GM12872 (cell line): Measurements from ENCODE around the gene ARAP1.

Source experiments
- TF ChIP-seq, protein P1 (sequence below): IDR thresholded peaks from 3 replicates; pipeline ENCODE4 v1.5.1; 2011; ENCODE audit warnings: low read depth, mild to moderate bottlenecking, low read length, moderate library complexity; ENCODE audit not compliant: insufficient read depth

ARAP1 gene

DNA sequence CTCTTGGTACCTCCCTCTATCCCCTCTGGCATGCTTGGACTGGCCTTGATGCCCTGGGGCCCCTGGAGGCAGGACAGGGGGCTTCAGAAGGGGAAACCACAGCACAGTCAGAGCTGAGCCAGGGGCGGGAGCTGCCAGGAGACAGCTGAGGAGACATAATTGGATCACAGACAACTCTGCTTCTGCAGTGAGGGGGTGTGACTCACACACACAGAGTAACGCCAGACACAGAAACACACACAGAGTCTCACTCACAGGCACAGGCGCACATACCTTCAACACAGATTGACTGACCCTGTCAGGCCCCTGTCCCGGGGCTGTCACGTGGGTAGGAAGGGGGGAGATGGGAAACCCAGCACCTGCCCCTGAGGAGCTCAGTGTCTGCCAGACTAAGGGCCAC is 21.1 kb upstream of the ARAP1 start:
- TF ChIP-seq, protein P1, sequence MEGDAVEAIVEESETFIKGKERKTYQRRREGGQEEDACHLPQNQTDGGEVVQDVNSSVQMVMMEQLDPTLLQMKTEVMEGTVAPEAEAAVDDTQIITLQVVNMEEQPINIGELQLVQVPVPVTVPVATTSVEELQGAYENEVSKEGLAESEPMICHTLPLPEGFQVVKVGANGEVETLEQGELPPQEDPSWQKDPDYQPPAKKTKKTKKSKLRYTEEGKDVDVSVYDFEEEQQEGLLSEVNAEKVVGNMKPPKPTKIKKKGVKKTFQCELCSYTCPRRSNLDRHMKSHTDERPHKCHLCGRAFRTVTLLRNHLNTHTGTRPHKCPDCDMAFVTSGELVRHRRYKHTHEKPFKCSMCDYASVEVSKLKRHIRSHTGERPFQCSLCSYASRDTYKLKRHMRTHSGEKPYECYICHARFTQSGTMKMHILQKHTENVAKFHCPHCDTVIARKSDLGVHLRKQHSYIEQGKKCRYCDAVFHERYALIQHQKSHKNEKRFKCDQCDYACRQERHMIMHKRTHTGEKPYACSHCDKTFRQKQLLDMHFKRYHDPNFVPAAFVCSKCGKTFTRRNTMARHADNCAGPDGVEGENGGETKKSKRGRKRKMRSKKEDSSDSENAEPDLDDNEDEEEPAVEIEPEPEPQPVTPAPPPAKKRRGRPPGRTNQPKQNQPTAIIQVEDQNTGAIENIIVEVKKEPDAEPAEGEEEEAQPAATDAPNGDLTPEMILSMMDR, result no peak

DNA sequence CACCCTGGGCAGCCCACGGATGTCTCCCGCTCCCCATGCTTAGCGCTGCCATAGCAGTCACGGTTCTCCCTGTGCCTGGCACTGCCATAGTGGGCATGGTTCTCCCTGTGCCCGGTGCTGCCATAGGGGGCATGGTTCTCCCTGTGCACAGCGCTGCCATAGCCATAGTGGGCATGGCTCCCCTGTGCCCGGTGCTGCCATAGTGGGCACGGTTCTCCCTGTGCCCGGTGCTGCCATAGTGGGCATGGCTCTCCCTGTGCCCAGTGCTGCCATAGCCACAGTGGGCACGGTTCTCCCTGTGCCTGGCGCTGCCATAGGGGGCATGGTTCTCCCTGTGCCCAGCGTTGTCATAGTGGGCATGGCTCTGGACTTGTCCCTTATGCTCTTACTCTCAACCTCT is 19.9 kb upstream of the ARAP1 start:
- TF ChIP-seq, protein P1, result no peak

DNA sequence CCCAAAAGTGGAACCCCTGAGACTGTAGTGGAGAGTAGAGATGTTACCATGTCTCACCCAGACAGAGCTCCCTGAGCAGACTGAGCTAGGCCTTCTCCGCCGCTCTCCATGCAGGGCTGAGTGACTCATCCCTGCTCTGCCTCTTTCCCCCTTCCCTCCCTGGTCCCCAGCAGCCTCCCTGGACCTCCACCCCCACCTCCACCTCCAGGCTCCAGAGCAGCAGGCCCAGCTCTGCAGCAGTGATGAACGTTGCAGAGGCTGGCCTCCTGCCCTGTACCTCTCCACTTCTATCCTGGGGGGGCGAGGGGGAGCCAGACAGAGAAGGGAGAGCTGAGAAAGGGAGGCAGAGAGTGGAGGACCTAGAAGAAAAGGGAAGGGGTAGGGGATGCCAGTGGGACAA is 19.3 kb upstream of the ARAP1 start:
- TF ChIP-seq, protein P1, result no peak

DNA sequence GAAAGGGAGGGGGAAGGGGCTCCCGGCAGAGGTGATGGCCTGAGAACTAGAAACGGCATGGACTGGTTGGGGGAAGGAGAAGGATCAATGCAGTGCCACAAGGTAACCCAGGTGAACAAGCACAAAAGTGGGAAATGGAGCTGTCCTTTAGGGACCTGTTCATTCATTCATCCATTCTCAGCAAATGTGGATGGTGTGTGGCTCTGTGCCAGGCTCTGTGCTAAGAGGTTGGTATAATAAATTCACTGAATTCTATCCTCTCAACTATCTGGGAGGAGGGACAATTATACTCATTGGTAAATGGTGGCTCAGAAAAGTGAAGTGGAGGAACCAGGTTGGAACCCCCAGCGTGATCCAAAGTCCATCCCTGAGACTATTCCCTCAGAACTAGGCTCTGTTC is 18.6 kb upstream of the ARAP1 start:
- TF ChIP-seq, protein P1, result no peak

DNA sequence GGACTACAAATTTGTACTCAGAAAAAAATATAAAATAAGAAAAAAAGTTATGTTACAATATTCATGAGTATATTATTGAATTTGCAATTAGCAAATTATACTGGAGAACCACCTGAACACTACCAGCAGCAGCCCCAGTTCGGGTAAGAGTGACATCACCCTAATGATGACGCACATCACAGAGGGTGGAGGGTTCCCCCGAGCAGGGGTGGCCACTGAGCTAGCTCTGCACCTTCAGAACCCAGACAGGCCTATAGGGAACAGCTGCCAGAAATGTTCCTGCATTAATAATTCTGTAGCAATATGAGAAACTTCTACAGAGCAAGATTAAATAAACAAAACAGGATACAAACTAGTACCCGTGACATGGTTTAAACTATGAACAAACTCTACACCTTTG is 17.5 kb upstream of the ARAP1 start:
- TF ChIP-seq, protein P1, result no peak

DNA sequence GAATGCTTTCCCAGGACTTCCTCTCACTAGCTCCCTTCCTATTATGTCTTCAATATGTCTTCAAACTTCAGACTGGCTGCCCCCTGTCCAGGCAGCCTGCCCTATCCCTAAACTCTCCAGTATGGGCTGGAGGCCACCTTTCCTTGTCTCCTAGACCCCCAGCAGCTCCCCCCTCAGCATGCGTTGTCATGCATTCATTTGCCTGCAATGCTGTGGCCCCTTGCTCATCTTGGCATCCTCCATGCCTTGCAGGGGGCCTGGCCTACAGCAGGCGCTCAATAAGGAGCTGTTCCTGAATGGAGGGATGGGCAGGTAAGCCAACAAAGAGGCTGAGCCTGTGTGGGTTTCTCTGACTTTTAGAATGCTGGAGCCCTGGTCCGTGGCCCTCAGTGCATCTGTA is 16.4 kb upstream of the ARAP1 start:
- TF ChIP-seq, protein P1, result no peak

DNA sequence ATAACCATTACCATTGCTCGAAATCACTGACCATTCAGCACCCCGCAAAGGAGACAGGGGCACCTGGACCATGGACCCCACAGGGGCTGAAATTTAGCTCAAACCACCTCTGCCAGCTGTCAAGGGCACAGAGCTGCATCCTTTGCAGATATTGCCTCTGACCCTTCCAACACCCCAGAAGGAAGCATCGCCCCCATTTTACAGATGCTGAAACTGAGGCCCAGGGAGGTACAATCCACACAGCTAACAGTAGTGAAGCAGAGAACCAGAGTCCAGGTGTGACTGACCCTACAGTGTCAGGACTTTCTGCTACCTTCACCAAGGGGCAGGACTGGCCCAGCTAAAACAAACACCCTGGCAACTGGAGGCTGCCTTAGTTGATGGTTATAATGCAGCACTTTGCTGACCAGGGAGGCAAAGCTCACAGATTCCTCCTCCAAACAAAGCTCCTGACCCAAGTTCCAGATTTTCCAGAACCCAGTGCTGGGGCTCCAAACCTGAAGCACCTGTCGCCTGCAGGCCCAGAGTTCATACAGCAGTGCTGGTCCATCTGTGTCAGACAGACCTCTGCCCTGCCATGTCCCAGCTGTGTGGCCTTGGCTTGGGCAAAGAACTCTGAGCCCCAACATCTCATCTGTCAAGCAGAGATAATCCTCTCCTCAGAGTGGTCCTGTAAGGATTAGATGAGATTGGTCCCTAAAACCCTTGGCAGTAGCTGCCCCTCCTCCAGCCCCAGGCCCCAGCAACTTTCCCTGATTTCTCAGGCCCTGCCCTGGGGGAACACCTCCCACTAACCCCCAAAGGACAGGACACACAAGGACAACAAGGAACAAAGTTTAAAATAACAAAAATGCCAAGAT is 15.2 kb upstream of the ARAP1 start:
- TF ChIP-seq, protein P1, result no peak
